Activated naive CD8-positive, alpha-beta T cell treated with anti-CD3 and anti-CD28 coated beads, Interleukin-2, amount 50 U/mL, for 24 hours (primary cell): Measurements from ENCODE around the gene NRXN3.

Experiments
- ATAC-seq: fragments of 150-1000 bp; cut with Tn5 transposase; one replicate; pipeline ENCODE4 v1.10.0; 2021
- DNase-seq: peaks from one replicate; pipeline ENCODE4 v3.0.0; 2021
- H3K27ac Mint-ChIP-seq: one replicate; pipeline ENCODE4 v1.8.0; 2021; ENCODE audit warnings: mild to moderate bottlenecking, mixed read lengths
- H3K27me3 Mint-ChIP-seq: one replicate; pipeline ENCODE4 v1.8.0; 2021; ENCODE audit warnings: mixed read lengths
- H3K36me3 Mint-ChIP-seq: one replicate; pipeline ENCODE4 v1.8.0; 2021; ENCODE audit warnings: low read depth, mixed read lengths
- H3K4me1 Mint-ChIP-seq: one replicate; pipeline ENCODE4 v1.8.0; 2021; ENCODE audit warnings: mixed read lengths
- H3K4me3 Mint-ChIP-seq: one replicate; pipeline ENCODE4 v1.8.0; 2021; ENCODE audit warnings: mild to moderate bottlenecking, moderate library complexity, mixed read lengths
- H3K9me3 Mint-ChIP-seq: one replicate; pipeline ENCODE4 v1.8.0; 2021; ENCODE audit warnings: mixed read lengths

NRXN3 gene

GRCh38 chr14:79036441-79036840, 866.3 kb downstream of the NRXN3 start:
- ATAC-seq (no peak), DNase-seq (no peak)
- Mint-ChIP-seq H3K9me3 (peaks cover 14% of the 10 kb centered on the region), H3K36me3 (no peaks in the 10 kb centered on the region), H3K4me1 (no peaks in the 10 kb centered on the region), H3K4me3 (no peak overlapping the region), H3K27ac (no peak overlapping the region), H3K27me3 (no peaks in the 10 kb centered on the region)

- Mint-ChIP-seq H3K4me3 (no peak overlapping the region), H3K27ac (no peak overlapping the region), H3K36me3 (no peaks in the 10 kb centered on the region), H3K27me3 (no peaks in the 10 kb centered on the region), H3K4me1 (no peaks in the 10 kb centered on the region), H3K9me3 (peaks cover 14% of the 10 kb centered on the region)
- DNase-seq = no peak
- no peak for ATAC-seq
Measured at GRCh38 chr14:79037106-79037505, 866.9 kb downstream of the NRXN3 start.

GRCh38 chr14:79037593-79037992, 867.4 kb downstream of the NRXN3 start:
- no peaks in the 10 kb centered on the region for H3K4me1 Mint-ChIP-seq
- peaks cover 14% of the 10 kb centered on the region for H3K9me3 Mint-ChIP-seq
- ATAC-seq (no peak), DNase-seq (no peak)
- no peaks in the 10 kb centered on the region for H3K27me3 Mint-ChIP-seq
- H3K36me3 Mint-ChIP-seq = no peaks in the 10 kb centered on the region
- H3K4me3 Mint-ChIP-seq = no peak overlapping the region
- no peak overlapping the region for H3K27ac Mint-ChIP-seq

DNA sequence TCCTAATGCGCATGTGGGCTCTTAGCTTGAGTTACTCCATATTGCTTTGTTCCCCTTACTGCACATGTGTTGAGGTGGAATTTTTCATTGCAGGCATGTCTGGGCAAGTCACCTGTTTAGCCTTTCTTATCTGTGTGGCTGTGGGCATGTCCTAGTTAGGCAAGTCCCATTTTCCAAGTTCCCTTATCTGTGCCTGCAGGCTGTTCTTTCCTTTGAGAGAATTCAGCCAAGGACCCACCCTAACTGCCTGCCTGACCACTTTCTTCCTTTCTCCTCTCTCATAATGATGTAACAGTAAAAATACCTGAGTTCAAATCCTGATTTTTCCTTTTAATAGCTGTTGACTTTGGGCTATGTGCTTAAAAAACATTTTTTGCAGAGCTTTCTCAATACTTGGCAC, 870.6 kb downstream of the NRXN3 start:
- H3K9me3 Mint-ChIP-seq = peaks cover 14% of the 10 kb centered on the region
- no peaks in the 10 kb centered on the region for H3K36me3 Mint-ChIP-seq
- ATAC-seq (no peak), DNase-seq (no peak)
- H3K27me3 Mint-ChIP-seq = no peaks in the 10 kb centered on the region
- H3K27ac Mint-ChIP-seq = no peak overlapping the region
- no peaks in the 10 kb centered on the region for H3K4me1 Mint-ChIP-seq
- H3K4me3 Mint-ChIP-seq = no peak overlapping the region

DNA sequence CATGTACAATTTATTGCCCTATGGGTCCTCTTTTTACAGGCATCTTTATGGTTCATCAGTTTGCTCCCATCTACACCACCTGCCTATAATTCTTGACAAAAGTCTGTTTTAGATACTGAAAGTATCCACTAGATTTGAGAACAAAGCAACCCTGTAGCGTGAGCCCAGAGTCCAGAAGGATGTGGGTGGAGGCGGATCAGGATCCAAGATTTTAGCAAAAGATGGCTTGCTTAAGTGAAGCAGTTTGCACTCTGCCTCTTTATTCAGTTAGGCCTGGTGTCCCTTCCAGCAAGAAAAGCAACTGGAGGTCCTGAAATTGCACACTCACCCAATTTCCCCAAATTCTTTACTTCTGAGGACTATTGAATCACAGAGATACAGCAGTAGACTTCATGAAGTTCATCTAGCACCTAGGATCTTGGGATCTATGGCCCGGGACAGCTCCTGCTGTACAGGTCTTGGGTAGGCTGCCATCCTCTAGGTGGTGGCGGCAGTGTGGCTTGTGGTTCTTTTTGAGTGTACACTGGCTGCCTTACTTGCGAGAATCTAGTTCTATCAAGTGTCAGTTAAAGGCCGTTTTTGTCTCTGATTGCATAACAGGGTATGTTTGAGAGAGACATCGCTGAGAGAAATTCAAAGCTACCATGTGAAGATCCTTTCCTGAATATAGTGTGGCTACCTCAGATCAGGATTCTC, 873.2 kb downstream of the NRXN3 start:
- Mint-ChIP-seq H3K27me3 (no peaks in the 10 kb centered on the region), H3K4me1 (no peaks in the 10 kb centered on the region), H3K4me3 (no peak overlapping the region), H3K27ac (no peak overlapping the region), H3K36me3 (no peaks in the 10 kb centered on the region), H3K9me3 (peaks cover 14% of the 10 kb centered on the region)
- ATAC-seq = no peak
- no peak for DNase-seq

DNA sequence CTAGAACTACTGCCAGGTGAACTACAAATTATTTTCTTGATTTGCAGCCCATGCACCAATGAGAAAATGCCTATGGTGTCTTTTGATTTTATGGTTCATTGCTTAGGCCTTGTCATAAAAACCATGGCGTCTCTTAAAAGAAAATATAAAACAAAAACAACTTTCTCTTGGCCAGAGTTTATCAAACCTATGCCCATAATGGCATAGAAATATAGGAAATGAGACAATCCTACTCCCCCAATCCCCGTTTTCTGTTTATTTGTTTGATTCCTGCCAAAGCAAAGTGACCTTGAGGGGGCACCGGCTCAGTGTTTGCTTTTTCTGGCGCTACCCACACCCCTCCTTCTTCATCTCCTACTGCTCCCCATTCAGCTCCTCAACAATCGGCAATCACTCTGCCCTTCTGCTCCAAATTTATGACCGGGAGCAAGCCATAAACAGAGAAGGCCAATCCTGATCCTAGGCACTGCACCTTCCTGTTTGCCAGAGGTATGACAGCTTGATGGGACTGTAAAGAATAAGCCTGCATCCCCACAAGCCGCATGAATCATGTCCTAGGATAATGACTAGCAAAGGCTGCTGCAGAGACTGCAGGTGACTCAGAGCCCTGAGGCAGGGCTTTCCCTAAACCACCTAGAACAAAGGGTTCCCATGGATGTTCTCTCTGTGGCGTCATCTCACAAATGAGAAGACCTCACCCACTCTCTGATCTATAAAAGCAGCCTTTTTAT, 874.9 kb downstream of the NRXN3 start:
- no peaks in the 10 kb centered on the region for H3K36me3 Mint-ChIP-seq

GRCh38 chr14:79050787-79051727, 880.9 kb downstream of the NRXN3 start:
- DNase-seq (no peak), ATAC-seq (no peak)
- Mint-ChIP-seq H3K9me3 (peaks cover 8% of the 10 kb centered on the region), H3K27ac (no peak overlapping the region), H3K27me3 (peaks cover 4% of the 10 kb centered on the region), H3K4me1 (no peaks in the 10 kb centered on the region), H3K36me3 (no peaks in the 10 kb centered on the region), H3K4me3 (no peak overlapping the region)

More for the DNA sequence above, 874.9 kb downstream of the NRXN3 start:
- Mint-ChIP-seq H3K27me3 (no peaks in the 10 kb centered on the region), H3K4me1 (no peaks in the 10 kb centered on the region), H3K4me3 (no peak overlapping the region), H3K27ac (no peak overlapping the region), H3K9me3 (peaks cover 9% of the 10 kb centered on the region)
- no peak for DNase-seq
- no peak for ATAC-seq

DNA sequence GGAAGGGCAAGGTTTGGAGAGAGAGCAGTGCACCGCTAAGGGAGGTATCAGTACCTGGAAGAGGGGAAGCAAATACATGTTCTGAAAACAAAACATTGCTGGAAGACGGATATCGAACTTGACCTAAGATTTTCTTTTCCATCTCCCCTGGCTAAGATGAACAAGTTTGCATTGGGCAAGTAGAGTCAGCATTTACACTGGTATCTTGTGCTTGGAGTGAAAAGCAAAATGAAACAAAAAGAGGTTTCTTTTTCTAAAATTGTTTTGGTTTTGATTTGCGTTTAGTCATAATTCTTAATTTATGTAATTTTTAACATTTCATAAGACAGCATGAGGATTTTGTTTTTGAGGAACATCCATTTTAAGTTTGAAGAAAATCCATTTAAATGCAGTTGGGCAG, 881.6 kb downstream of the NRXN3 start:
- DNase-seq (no peak), ATAC-seq (no peak)
- Mint-ChIP-seq H3K27me3 (peaks cover 4% of the 10 kb centered on the region), H3K9me3 (peaks cover 8% of the 10 kb centered on the region), H3K36me3 (no peaks in the 10 kb centered on the region), H3K27ac (no peak overlapping the region), H3K4me3 (no peak overlapping the region), H3K4me1 (no peaks in the 10 kb centered on the region)

GRCh38 chr14:79056879-79057278, 886.7 kb downstream of the NRXN3 start:
- Mint-ChIP-seq H3K9me3 (peaks cover 8% of the 10 kb centered on the region), H3K4me1 (no peaks in the 10 kb centered on the region), H3K27ac (no peak overlapping the region), H3K36me3 (no peaks in the 10 kb centered on the region), H3K4me3 (no peak overlapping the region), H3K27me3 (peaks cover 4% of the 10 kb centered on the region)
- ATAC-seq = no peak
- no peak for DNase-seq

DNA sequence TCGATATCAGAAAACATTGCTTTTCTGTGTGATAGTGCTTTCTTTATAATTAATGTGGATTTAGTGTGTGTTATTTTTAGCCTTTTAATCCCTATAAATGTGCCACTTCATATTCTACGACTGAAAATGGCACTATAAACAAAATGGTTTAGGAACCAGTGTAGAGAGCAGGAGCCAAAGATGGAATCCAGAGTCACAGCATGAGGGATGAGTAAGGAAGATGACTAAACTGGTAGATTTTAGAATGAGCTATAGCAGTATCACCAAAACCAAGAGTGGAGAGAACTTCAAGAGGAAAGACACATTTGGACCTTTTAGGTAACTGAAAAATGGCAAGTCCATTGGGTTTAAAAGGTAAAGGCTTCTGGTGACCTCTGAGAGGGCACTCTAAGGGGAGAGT, 887.2 kb downstream of the NRXN3 start:
- ATAC-seq (no peak), DNase-seq (no peak)
- H3K4me1 Mint-ChIP-seq = no peaks in the 10 kb centered on the region
- peaks cover 4% of the 10 kb centered on the region for H3K27me3 Mint-ChIP-seq
- H3K27ac Mint-ChIP-seq = no peak overlapping the region
- H3K4me3 Mint-ChIP-seq = no peak overlapping the region
- peaks cover 8% of the 10 kb centered on the region for H3K9me3 Mint-ChIP-seq
- no peaks in the 10 kb centered on the region for H3K36me3 Mint-ChIP-seq

DNA sequence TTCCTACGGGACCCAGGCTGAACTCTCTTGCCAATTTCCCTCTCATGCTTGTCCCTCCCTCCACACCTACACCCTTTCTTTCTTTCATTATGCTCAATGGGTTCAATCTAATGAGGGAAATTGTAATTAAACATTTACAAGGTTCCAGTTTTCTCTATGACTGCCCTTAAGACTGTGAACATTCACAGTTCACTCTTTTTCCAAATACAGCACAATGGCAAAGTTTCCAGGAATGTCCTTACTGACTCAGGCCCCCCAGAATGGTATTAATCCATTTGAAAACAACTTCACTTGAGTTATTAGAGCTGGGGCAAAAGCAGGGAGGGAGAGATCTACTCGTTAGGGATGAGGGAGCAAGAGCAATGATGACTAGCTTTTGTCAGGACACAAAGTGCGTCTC, 892.1 kb downstream of the NRXN3 start:
- no peaks in the 10 kb centered on the region for H3K36me3 Mint-ChIP-seq
- H3K9me3 Mint-ChIP-seq = peaks cover 4% of the 10 kb centered on the region

GRCh38 chr14:79064214-79064613, 894.0 kb downstream of the NRXN3 start:
- Mint-ChIP-seq H3K9me3 (no peaks in the 10 kb centered on the region), H3K4me1 (no peaks in the 10 kb centered on the region), H3K36me3 (no peaks in the 10 kb centered on the region), H3K4me3 (no peak overlapping the region), H3K27ac (no peak overlapping the region), H3K27me3 (no peaks in the 10 kb centered on the region)
- DNase-seq = no peak
- ATAC-seq = no peak

More for the DNA sequence above, 892.1 kb downstream of the NRXN3 start:
- Mint-ChIP-seq H3K27ac (no peak overlapping the region), H3K4me1 (no peaks in the 10 kb centered on the region), H3K27me3 (no peaks in the 10 kb centered on the region), H3K4me3 (no peak overlapping the region)
- DNase-seq (no peak), ATAC-seq (no peak)

DNA sequence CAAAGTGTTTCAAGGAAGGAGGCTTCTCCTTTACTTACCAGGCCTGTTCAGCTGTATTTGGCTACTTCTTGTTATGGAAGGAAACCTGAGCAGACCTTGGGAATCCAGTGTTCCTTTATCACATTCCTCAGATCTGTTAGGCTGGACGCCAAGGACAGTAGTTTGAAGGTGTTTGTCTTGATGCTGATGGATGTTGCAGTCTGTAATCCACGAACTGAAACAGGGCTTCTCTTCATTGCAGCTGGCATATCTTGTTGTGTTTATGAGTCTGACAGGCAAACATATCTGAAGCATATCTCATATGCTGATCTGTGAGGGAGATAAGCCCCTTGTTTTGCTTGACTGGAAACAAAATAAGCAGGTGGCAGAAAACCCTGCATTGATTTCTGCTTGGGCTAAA, 904.3 kb downstream of the NRXN3 start:
- DNase-seq (no peak), ATAC-seq (no peak)
- Mint-ChIP-seq H3K27ac (no peak overlapping the region), H3K36me3 (no peaks in the 10 kb centered on the region), H3K4me3 (no peak overlapping the region), H3K4me1 (no peaks in the 10 kb centered on the region), H3K9me3 (peaks cover 3% of the 10 kb centered on the region), H3K27me3 (no peaks in the 10 kb centered on the region)

- DNase-seq (no peak), ATAC-seq (no peak)
- Mint-ChIP-seq H3K4me3 (no peak overlapping the region), H3K4me1 (no peaks in the 10 kb centered on the region), H3K9me3 (peaks cover 7% of the 10 kb centered on the region), H3K36me3 (no peaks in the 10 kb centered on the region), H3K27ac (no peak overlapping the region), H3K27me3 (no peaks in the 10 kb centered on the region)
Measured at GRCh38 chr14:79076428-79076827, 906.3 kb downstream of the NRXN3 start.

DNA sequence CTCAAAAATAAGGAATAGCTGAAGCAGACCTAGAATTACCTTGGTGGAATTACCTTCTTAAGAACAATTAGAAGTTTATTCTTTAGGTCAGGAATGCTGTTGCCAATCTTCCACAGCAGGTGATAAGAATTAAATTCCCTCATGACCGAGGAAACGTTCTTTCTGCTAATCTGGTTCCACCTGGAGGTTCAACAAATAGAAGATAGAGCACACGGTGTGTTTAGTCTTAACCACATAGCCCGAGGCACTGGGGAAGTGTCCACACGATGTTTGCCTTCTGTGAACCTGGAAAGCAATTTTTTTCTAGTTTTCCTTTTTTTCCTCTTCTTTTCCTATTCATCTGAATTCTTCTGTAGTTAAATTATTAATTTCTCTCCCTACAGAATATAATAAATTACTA, 906.9 kb downstream of the NRXN3 start:
- Mint-ChIP-seq H3K9me3 (peaks cover 7% of the 10 kb centered on the region), H3K27ac (no peak overlapping the region), H3K36me3 (no peaks in the 10 kb centered on the region), H3K4me1 (no peaks in the 10 kb centered on the region), H3K4me3 (no peak overlapping the region), H3K27me3 (no peaks in the 10 kb centered on the region)
- DNase-seq (no peak), ATAC-seq (no peak)
